Testis (tissue), 2 donors: ENCODE data around the gene MYBPH.

Source experiments
- POLR2A ChIP-seq: fragments of 450-650 bp; IDR thresholded peaks from one replicate; pipeline ENCODE4 v1.6.1; 2017; ENCODE audit warnings: antibody characterized with exemption, mild to moderate bottlenecking, moderate library complexity
- TF ChIP-seq, protein P1 (sequence below), 3 experiments: fragments of 450-650 bp in 2 of 3; fragments of 200-600 bp in 1 of 3; sonication (generic) in 1 of 3; IDR thresholded peaks; one replicate each; pipeline ENCODE4 v1.5.1; 2016 to 2019; ENCODE audit warnings: antibody characterized with exemption in 3 of 3, mild to moderate bottlenecking in 2 of 3, moderate library complexity in 1 of 3

DNA sequence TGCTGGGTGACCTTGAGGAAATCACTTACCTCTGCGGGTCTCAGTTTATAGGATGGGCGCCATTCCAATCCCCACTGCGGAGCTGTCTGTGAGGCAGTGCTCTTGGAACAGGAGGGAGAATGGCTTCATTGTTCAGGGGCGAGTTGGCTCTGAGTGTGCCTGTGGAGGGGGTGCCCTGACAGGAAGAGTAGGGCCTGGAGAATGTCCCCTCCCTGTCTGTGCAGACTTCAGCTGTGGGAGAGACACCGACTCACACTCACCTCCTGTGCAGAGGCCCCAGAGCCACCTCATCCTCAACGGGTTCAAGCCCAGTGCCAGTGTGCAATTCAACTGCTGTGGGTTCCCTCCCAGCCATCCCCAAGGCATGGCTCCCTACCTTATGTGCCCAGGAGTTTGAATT, 31.0 kb downstream of the MYBPH start:
- TF ChIP-seq POLR2A = no peak
- TF ChIP-seq, protein P1, sequence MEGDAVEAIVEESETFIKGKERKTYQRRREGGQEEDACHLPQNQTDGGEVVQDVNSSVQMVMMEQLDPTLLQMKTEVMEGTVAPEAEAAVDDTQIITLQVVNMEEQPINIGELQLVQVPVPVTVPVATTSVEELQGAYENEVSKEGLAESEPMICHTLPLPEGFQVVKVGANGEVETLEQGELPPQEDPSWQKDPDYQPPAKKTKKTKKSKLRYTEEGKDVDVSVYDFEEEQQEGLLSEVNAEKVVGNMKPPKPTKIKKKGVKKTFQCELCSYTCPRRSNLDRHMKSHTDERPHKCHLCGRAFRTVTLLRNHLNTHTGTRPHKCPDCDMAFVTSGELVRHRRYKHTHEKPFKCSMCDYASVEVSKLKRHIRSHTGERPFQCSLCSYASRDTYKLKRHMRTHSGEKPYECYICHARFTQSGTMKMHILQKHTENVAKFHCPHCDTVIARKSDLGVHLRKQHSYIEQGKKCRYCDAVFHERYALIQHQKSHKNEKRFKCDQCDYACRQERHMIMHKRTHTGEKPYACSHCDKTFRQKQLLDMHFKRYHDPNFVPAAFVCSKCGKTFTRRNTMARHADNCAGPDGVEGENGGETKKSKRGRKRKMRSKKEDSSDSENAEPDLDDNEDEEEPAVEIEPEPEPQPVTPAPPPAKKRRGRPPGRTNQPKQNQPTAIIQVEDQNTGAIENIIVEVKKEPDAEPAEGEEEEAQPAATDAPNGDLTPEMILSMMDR (IDR thresholded peaks at IDR 0.05) = no peak
